HepG2 (cell line): ENCODE results near the gene MED22. TPM values are rescaled to one million over a fixed set of nuclear protein-coding genes. Genes with fewer than 3 reads are reported as not detected.

ENCODE experiments used
- CHD4 ChIP-seq: fragments of 200-600 bp; sonication (generic); IDR thresholded peaks from 2 replicates; pipeline ENCODE4 v1.7.0; 2017; ENCODE audit warnings: mild to moderate bottlenecking, low read length, borderline replicate concordance
- E2F1 ChIP-seq: sonication (generic); formaldehyde crosslinking; IDR thresholded peaks from 2 replicates; pipeline ENCODE4 v1.5.0; 2020; ENCODE audit warnings: missing genetic modification reagents
- EHMT2 ChIP-seq: fragments of 200-600 bp; sonication (generic); IDR thresholded peaks from 2 replicates; pipeline ENCODE4 v1.7.0; 2017; ENCODE audit warnings: antibody characterized with exemption, low read depth, low read length, borderline replicate concordance
- ETS1 ChIP-seq: sonication (generic); formaldehyde crosslinking; IDR thresholded peaks from 2 replicates; pipeline ENCODE4 v1.4.0; 2020; ENCODE audit warnings: missing genetic modification reagents
- HIVEP1 ChIP-seq: sonication (generic); formaldehyde crosslinking; IDR thresholded peaks from 2 replicates; pipeline ENCODE4 v1.4.0; 2020; ENCODE audit warnings: mild to moderate bottlenecking, missing genetic modification reagents
- HNRNPLL ChIP-seq: fragments of 200-400 bp; formaldehyde crosslinking; IDR thresholded peaks from 2 replicates; pipeline ENCODE4 v1.6.1; 2017; ENCODE audit warnings: mild to moderate bottlenecking, low read depth, low read length; ENCODE audit not compliant: poor library complexity, severe bottlenecking
- HOXA5 ChIP-seq: sonication (generic); formaldehyde crosslinking; IDR thresholded peaks from 2 replicates; pipeline ENCODE4 v1.4.0; 2020; ENCODE audit warnings: missing genetic modification reagents
- KMT2A ChIP-seq: sonication (generic); formaldehyde crosslinking; IDR thresholded peaks from 2 replicates; pipeline ENCODE4 v1.4.0; 2020; ENCODE audit warnings: missing genetic modification reagents
- PHF8 ChIP-seq: sonication (generic); formaldehyde crosslinking; IDR thresholded peaks from 2 replicates; pipeline ENCODE4 v1.5.0; 2020; ENCODE audit warnings: missing genetic modification reagents
- SNAPC2 ChIP-seq: sonication (generic); formaldehyde crosslinking; IDR thresholded peaks from 2 replicates; pipeline ENCODE4 v1.8.1; 2022; ENCODE audit warnings: mild to moderate bottlenecking, missing genetic modification reagents
- SNAPC4 ChIP-seq: sonication (generic); formaldehyde crosslinking; IDR thresholded peaks from 2 replicates; pipeline ENCODE4 v1.4.0; 2020; ENCODE audit warnings: mild to moderate bottlenecking, missing genetic modification reagents
- SNAPC5 ChIP-seq: sonication (generic); formaldehyde crosslinking; IDR thresholded peaks from 2 replicates; pipeline ENCODE4 v1.8.1; 2023; ENCODE audit warnings: mild to moderate bottlenecking, missing genetic modification reagents, borderline replicate concordance
- SOX13 ChIP-seq, 3 experiments: fragments of 450-650 bp in 1 of 3; sonication (generic) in 1 of 3; formaldehyde crosslinking in 1 of 3; IDR thresholded peaks in 2 of 3; conservative IDR thresholded peaks in 1 of 3; 2 replicates each; pipeline versions ENCODE4 v1.5.0 to v1.6.1; 2016 to 2020; ENCODE audit warnings: antibody characterized with exemption in 1 of 3, mild to moderate bottlenecking in 1 of 3, missing compliant biosample characterization in 1 of 3, missing genetic modification reagents in 1 of 3, moderate library complexity in 1 of 3
- TFDP2 ChIP-seq: sonication (generic); formaldehyde crosslinking; IDR thresholded peaks from 2 replicates; pipeline ENCODE4 v1.4.0; 2020; ENCODE audit warnings: missing genetic modification reagents
- YEATS4 ChIP-seq: sonication (generic); formaldehyde crosslinking; IDR thresholded peaks from 2 replicates; pipeline ENCODE4 v1.4.0; 2020; ENCODE audit warnings: missing genetic modification reagents, borderline replicate concordance
- ZNF12 ChIP-seq: sonication (generic); formaldehyde crosslinking; IDR thresholded peaks from 2 replicates; pipeline ENCODE4 v1.5.0; 2020; ENCODE audit warnings: missing genetic modification reagents
- ZNF205 ChIP-seq: IDR thresholded peaks from 2 replicates; pipeline ENCODE4 v1.6.1; 2018; ENCODE audit warnings: missing biosample characterization, missing genetic modification reagents
- ZNF224 ChIP-seq: sonication (generic); formaldehyde crosslinking; IDR thresholded peaks from 2 replicates; pipeline ENCODE4 v1.5.0; 2020; ENCODE audit warnings: mild to moderate bottlenecking, missing genetic modification reagents
- ZNF564 ChIP-seq: sonication (generic); formaldehyde crosslinking; IDR thresholded peaks from 2 replicates; pipeline ENCODE4 v1.8.1; 2023; ENCODE audit warnings: mild to moderate bottlenecking, missing genetic modification reagents
- ZNF740 ChIP-seq: sonication (generic); formaldehyde crosslinking; IDR thresholded peaks from 2 replicates; pipeline ENCODE4 v1.4.0; 2020; ENCODE audit warnings: missing genetic modification reagents
- ZNF768 ChIP-seq: sonication (generic); formaldehyde crosslinking; IDR thresholded peaks from 2 replicates; pipeline ENCODE4 v1.4.0; 2020; ENCODE audit warnings: missing genetic modification reagents
- ZNF879 ChIP-seq: sonication (generic); formaldehyde crosslinking; IDR thresholded peaks from 2 replicates; pipeline ENCODE4 v1.8.1; 2023; ENCODE audit warnings: missing genetic modification reagents
- polyA plus RNA-seq, 8 experiments: library from polyadenylated mRNA; depleted of rRNA in 3 of 8; stranded (reverse) in 7 of 8; unstranded in 1 of 8; fragments of >200 nt; fragmentation: Illumina TruSeq in 4 of 8; extraction: Trizol in 4 of 8; gene quantifications; 2 replicates each; pipeline versions ENCODE4 v1.2.1 to v1.2.3, GENCODE V29; 2011 to 2016; ENCODE audit warnings: low read depth in 4 of 8, missing spikeins in 1 of 8, mixed read lengths in 1 of 8; ENCODE audit not compliant: insufficient read depth in 1 of 8
- total RNA-seq, 5 experiments: library from RNA; depleted of rRNA; stranded (reverse); fragments of >200 nt; fragmentation: Illumina TruSeq; extraction: Trizol; gene quantifications; 2 replicates each; pipeline ENCODE4 v1.2.3, GENCODE V29; 2016; ENCODE audit warnings: low read depth in 1 of 5

The MED22 gene
- total and polyA plus RNA-seq, 2 of the 13 experiments (the other 11 are each of a cell fraction or from before 2014, with no cell fraction given), result 15.8 to 22.1 TPM

- TF ChIP-seq ETS1, result no peak
- TF ChIP-seq ZNF205 (CRISPR knock-in tag), result no peak
- TF ChIP-seq YEATS4 (CRISPR knock-in tag), result peak; percentile 45; the same call in 1 of the 2 replicates
- TF ChIP-seq ZNF12 (CRISPR knock-in tag), result no peak
- TF ChIP-seq CHD4, result no peak
- TF ChIP-seq PHF8 (CRISPR knock-in tag), result peak; percentile 69; the same call in 1 of the 2 replicates
- no peak for TF ChIP-seq EHMT2
- no peak for TF ChIP-seq HIVEP1 (CRISPR knock-in tag)
- TF ChIP-seq SOX13 (IDR thresholded peaks at IDR 0.05), result no peak
- no peak for TF ChIP-seq SOX13 (CRISPR knock-in tag; conservative IDR thresholded peaks at IDR 0.05 in 1 of 2, IDR thresholded peaks at IDR 0.05 in 1 of 2)
- no peak for TF ChIP-seq SNAPC4 (CRISPR knock-in tag)
- TF ChIP-seq HNRNPLL, result peak; percentile 38
- TF ChIP-seq E2F1, result peak; percentile 31; the same call in 1 of the 2 replicates
- peak; percentile 14; the same call in 1 of the 2 replicates for TF ChIP-seq ZNF564 (CRISPR knock-in tag)
- TF ChIP-seq KMT2A (CRISPR knock-in tag), result no peak; the same call in 1 of the 2 replicates
- TF ChIP-seq ZNF879 (CRISPR knock-in tag), result peak; percentile 69; the same call in 1 of the 2 replicates
- TF ChIP-seq SNAPC2 (CRISPR knock-in tag), result no peak
- no peak for TF ChIP-seq ZNF768
- no peak for TF ChIP-seq ZNF224 (CRISPR knock-in tag)
- peak; percentile 67 for TF ChIP-seq HOXA5 (CRISPR knock-in tag)
- TF ChIP-seq ZNF740 (CRISPR knock-in tag), result 0 out of 2 replicates have a peak, but pooled peaks have one; percentile 47
- TF ChIP-seq SNAPC5 (CRISPR knock-in tag), result no peak
- TF ChIP-seq TFDP2 (CRISPR knock-in tag), result no peak
These were observed 381 bp downstream of the MED22 start (continued) for GRCh38 chr9:133347515-133347984.
